AG09309 (cell line): ENCODE results near the gene MTF1.

Experiments
- DNase-seq: peaks from one replicate; pipeline ENCODE4 v3.0.0-alpha.2; 2010; ENCODE audit warnings: low read depth
- H3K4me3 ChIP-seq: 2 replicates; pipeline ENCODE4 v1.5.1; 2011; ENCODE audit warnings: mild to moderate bottlenecking, low read depth, low read length, moderate library complexity; ENCODE audit not compliant: control insufficient read depth
- TF ChIP-seq, protein P1 (sequence below): IDR thresholded peaks from 2 replicates; pipeline ENCODE4 v1.5.1; 2011; ENCODE audit warnings: mild to moderate bottlenecking, low read depth, low read length, inconsistent platforms; ENCODE audit not compliant: insufficient read depth, control insufficient read depth; ENCODE audit errors: missing control alignments

MTF1 gene

DNA sequence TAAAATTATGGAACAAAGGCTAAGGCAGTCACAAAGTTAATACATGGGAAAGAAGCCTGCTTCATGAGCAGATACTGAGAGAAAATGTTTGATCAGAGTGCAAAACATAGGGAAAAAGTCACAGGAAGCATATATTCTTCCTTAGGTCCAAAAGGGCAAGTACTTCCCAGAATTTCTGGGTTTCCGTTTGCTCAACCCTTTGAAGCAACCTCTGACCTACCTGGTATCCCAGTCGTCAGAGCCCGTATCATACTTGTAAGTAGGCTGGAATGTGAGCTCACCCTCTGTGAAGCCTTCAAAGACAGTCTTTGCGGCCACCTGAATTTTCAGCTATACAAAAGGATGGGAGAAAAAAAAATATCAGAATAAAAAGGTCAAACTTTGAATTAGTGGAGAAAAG is 20.5 kb upstream of the MTF1 start:
- TF ChIP-seq, protein P1, sequence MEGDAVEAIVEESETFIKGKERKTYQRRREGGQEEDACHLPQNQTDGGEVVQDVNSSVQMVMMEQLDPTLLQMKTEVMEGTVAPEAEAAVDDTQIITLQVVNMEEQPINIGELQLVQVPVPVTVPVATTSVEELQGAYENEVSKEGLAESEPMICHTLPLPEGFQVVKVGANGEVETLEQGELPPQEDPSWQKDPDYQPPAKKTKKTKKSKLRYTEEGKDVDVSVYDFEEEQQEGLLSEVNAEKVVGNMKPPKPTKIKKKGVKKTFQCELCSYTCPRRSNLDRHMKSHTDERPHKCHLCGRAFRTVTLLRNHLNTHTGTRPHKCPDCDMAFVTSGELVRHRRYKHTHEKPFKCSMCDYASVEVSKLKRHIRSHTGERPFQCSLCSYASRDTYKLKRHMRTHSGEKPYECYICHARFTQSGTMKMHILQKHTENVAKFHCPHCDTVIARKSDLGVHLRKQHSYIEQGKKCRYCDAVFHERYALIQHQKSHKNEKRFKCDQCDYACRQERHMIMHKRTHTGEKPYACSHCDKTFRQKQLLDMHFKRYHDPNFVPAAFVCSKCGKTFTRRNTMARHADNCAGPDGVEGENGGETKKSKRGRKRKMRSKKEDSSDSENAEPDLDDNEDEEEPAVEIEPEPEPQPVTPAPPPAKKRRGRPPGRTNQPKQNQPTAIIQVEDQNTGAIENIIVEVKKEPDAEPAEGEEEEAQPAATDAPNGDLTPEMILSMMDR, result no peak
- H3K4me3 ChIP-seq, result no peak overlapping the region
- no peak for DNase-seq

DNA sequence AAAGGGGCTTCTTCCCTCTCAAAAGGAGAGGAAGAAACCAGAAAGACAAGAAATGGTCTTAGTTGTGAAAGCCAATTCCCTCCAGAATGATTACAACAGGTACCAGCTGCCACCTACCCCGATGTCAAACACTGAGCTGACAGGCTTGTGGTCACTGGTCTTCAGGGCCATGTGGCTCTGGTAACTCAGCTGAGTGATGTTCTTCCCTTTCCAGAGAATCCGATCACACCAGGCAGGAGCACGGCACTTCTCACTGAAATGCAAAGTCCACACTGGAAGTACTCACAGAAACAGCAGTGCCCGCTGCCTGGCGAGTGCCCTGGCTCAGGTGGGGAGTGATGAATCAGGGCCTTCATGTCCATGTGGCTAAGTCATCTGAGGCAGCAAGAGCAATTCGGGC is 18.7 kb upstream of the MTF1 start:
- no peak overlapping the region for H3K4me3 ChIP-seq
- TF ChIP-seq, protein P1, result no peak

DNA sequence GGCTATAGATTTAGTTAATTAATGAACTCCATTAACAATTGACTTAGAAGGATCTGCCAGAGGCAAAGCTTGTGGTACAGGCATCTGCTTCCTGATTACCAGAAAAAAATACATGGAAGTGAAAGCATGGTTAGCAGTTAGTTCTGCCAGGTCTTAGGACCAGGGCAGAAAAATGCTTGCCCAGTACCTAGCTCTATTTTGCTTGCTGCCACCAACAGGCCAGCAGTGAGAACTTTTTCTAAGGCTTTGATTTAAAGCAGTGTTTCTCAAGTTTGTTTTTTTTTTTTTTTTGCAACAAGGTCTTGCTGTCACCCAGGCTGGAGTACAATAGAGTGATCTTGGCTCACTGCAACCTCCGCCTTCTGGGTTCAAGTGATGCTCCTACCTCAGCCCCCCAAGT is 16.4 kb upstream of the MTF1 start:
- TF ChIP-seq, protein P1, result peak; percentile 13
- H3K4me3 ChIP-seq, result no peak overlapping the region
- no peak for DNase-seq

More for the DNA sequence above, 18.7 kb upstream of the MTF1 start:
- DNase-seq, result no peak

DNA sequence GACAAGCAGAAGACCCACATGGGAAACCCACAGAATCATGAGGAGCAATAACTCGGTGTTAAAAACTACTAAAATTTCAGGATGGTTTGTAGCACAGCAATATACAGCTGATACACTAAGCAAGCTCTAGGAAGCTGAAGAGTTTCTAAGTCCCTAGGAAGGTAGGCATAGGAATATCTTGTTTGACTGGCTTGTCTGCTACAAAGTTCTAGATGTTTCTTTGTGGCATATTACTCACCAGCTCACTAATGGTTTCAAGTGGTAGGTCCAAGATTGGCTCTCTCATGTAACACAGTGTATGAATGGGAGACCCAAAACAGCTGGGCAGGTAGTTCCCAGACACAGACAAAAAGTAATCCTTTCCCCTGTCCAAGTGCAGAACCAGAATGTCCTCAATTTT is 13.3 kb upstream of the MTF1 start:
- TF ChIP-seq, protein P1, result no peak
- no peak overlapping the region for H3K4me3 ChIP-seq
- DNase-seq, result no peak

DNA sequence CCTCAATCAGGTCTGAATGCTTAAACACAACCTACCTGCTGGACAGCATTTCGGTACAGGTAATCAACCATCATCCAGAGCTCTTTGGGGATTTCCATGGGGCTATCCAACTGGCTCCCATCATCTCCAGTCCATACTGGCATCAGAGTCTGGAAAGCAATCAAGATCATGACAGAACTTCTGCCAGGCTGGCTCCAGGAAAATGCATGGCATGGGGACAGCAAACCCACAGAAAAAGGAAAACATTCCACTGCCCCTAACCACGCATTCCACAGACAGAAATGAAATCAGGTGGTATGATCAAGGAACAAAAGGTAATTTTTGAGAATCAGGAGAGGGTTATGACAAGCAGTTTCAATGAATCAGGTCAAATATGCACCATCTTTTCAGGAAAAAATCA is 9.1 kb upstream of the MTF1 start:
- TF ChIP-seq, protein P1, result no peak
- no peak for DNase-seq
- H3K4me3 ChIP-seq, result no peak overlapping the region

DNA sequence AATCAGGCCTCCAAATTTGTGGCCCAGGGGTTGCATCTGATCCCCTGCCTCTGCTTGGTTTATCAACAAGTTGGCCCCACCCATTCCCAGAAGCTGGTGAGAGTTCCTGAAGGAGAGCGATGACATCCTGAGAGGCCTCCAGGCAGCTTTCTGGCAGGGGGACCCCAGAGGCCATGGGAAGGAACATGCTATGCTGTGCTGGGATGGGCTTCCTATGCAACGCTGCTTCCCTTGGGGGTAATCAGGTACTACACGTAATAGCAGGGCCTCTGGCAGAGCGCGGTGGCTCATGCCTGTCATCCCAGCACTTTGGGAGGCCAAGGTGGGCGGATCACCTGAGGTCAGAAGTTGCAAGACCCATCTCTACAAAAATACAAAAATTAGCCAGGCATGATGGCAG is 8.4 kb upstream of the MTF1 start:
- no peak for DNase-seq
- TF ChIP-seq, protein P1, result no peak
- no peak overlapping the region for H3K4me3 ChIP-seq

DNA sequence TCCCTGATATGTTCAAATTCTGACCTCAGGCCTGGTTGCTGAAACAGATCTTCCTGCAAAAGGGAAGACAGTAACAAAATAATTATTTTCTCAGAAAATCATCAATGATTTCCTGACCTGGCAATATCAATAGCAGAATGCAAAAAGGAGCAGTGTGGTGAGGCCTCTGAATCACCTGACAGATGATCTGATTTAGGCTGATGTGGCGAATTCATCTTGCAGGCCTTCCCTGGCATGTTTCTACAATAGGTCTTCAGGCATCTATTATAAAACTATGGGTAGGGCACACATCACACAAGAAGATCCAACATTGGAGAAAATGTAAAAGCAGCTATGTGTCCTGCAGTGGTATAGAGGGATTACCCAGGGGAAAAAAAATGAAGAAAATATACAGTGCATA is 7.1 kb upstream of the MTF1 start:
- DNase-seq, result no peak
- TF ChIP-seq, protein P1, result no peak
- H3K4me3 ChIP-seq, result no peak overlapping the region
